Muscle layer of colon (tissue), 2 donors: Measurements from ENCODE around the gene ZNF777.
"Not testable (repeated sequence)": the region's sequence is repeated elsewhere in the genome, so short reads cannot be mapped to it uniquely, and the experiment has no call there.

Experiments used
- H3K27ac ChIP-seq: one replicate; pipeline ENCODE4 v1.7.0; 2013; ENCODE audit warnings: low read depth, mild to moderate bottlenecking, low read length, moderate library complexity
- H3K27me3 ChIP-seq, 2 donors: one replicate each; pipeline ENCODE4 v1.7.0; 2013; ENCODE audit warnings: low read length in 2 of 2, mild to moderate bottlenecking in 2 of 2; ENCODE audit not compliant: insufficient read depth in 2 of 2, control insufficient read depth in 1 of 2
- H3K36me3 ChIP-seq: one replicate; pipeline ENCODE4 v1.7.0; 2013; ENCODE audit warnings: mild to moderate bottlenecking, low read length; ENCODE audit not compliant: insufficient read depth
- H3K4me1 ChIP-seq: one replicate; pipeline ENCODE4 v1.7.0; 2013; ENCODE audit warnings: mild to moderate bottlenecking, low read length; ENCODE audit not compliant: insufficient read depth
- H3K4me3 ChIP-seq, 2 donors: one replicate each; pipeline ENCODE4 v1.7.0; 2013; ENCODE audit warnings: low read length in 2 of 2, low read depth in 1 of 2, mild to moderate bottlenecking in 1 of 2, moderate library complexity in 1 of 2
- H3K9ac ChIP-seq: one replicate; pipeline ENCODE4 v1.7.0; 2013; ENCODE audit warnings: low read length
- H3K9me3 ChIP-seq: one replicate; pipeline ENCODE4 v1.7.0; 2013; ENCODE audit warnings: mild to moderate bottlenecking, low read length
- donor health status: abdominal sarcoma.
- donor health status: Adenocarcinoma of cecum.

Gene ZNF777

GRCh38 chr7:149423449-149424110 is 37.3 kb downstream of the ZNF777 start:
- Histone ChIP-seq H3K9me3 (no peaks in the 10 kb centered on the region), H3K27me3 (no peaks in the 10 kb centered on the region), H3K36me3 (no peaks in the 10 kb centered on the region), H3K4me3 (no peak overlapping the region), H3K27ac (no peak overlapping the region), H3K9ac (no peak overlapping the region), H3K4me1 (no peaks in the 10 kb centered on the region)

- Histone ChIP-seq H3K27ac (no peak overlapping the region), H3K9ac (no peak overlapping the region), H3K27me3 (no peaks in the 10 kb centered on the region)
Measured at GRCh38 chr7:149422914-149423301, 38.0 kb downstream of the ZNF777 start.

DNA sequence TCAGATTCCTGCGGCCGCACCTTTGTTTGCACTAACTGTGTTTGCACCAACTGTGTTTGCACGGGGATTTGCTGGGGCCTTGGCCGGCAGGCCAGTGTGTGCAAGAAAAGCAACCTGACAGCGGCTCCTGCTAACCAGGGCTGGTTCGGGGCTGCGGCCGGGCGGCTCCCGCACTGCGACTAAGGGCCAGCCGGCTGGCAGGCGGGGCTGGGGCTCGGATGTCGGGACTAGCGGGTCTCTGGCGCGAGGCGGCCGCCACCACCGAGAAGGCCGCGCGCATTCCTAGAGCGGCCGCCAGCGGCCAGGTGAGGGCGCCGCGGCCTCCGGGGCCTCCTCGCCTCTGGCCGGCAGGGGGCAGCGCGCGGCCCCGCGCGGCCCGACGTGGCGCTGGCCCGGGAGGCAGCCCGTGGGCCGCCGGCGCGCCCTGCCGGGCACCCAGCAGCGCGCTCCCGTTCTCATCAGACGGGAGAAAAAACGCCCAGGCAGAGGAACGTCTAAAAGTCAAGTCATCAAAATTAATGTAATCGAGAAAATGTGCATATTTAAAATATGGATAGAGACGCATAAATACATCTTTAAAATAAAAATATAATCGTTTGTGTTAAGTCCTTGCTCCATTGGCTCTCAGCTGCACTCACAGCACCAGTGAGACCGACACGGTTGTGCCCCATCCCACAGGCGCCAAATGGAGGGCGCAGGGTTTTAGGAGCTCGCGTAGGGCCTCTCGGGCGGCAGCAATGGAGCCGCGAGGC is 38.5 kb downstream of the ZNF777 start:
- Histone ChIP-seq H3K9ac (no peak overlapping the region), H3K4me3 (peak overlapping the region; percentile 61 to 71), H3K9me3 (no peaks in the 10 kb centered on the region), H3K27ac (no peak overlapping the region), H3K36me3 (no peaks in the 10 kb centered on the region), H3K4me1 (no peaks in the 10 kb centered on the region), H3K27me3 (no peaks in the 10 kb centered on the region)

More at GRCh38 chr7:149422914-149423301, 38.0 kb downstream of the ZNF777 start:
- H3K4me1 ChIP-seq: no peaks in the 10 kb centered on the region
- peak overlapping the region; percentile 35 to 71 for H3K4me3 ChIP-seq
- no peaks in the 10 kb centered on the region for H3K9me3 ChIP-seq
- H3K36me3 ChIP-seq: no peaks in the 10 kb centered on the region

DNA sequence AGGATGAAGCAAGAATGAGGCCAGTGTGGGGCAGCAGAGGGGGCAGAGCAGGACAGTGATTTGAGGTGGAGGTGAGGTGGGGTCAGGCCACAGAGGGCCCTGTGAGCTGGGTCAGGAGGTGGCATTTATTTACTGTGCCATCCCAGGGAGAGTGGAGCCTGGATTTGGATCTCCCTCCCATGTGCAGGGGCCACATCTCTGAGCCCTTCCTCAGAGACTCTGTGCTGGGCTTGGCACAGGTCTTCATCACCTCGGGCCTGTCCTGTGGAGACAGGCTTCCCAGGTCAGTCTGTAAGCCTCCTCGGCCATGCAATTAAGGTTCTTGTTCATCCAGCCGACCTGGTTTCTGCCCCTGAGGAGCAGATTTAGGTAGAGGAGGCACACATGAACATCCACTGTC is 40.9 kb downstream of the ZNF777 start:
- H3K27me3 ChIP-seq: no peaks in the 10 kb centered on the region
- H3K4me1 ChIP-seq: no peaks in the 10 kb centered on the region

GRCh38 chr7:149415391-149416071 is 45.3 kb downstream of the ZNF777 start:
- no peaks in the 10 kb centered on the region for H3K36me3 ChIP-seq
- H3K9ac ChIP-seq: no peak overlapping the region
- peaks cover 0 to 7% of the 10 kb centered on the region in 2 donors for H3K27me3 ChIP-seq
- peak overlapping the region in 1 of 2 donors; percentile 29 for H3K4me3 ChIP-seq
- H3K9me3 ChIP-seq: no peaks in the 10 kb centered on the region
- no peaks in the 10 kb centered on the region for H3K4me1 ChIP-seq
- no peak overlapping the region for H3K27ac ChIP-seq

More for the DNA sequence above, 40.9 kb downstream of the ZNF777 start:
- no peaks in the 10 kb centered on the region for H3K36me3 ChIP-seq
- H3K27ac ChIP-seq: no peak overlapping the region
- H3K4me3 ChIP-seq: no peak overlapping the region
- H3K9me3 ChIP-seq: no peaks in the 10 kb centered on the region
- H3K9ac ChIP-seq: no peak overlapping the region

DNA sequence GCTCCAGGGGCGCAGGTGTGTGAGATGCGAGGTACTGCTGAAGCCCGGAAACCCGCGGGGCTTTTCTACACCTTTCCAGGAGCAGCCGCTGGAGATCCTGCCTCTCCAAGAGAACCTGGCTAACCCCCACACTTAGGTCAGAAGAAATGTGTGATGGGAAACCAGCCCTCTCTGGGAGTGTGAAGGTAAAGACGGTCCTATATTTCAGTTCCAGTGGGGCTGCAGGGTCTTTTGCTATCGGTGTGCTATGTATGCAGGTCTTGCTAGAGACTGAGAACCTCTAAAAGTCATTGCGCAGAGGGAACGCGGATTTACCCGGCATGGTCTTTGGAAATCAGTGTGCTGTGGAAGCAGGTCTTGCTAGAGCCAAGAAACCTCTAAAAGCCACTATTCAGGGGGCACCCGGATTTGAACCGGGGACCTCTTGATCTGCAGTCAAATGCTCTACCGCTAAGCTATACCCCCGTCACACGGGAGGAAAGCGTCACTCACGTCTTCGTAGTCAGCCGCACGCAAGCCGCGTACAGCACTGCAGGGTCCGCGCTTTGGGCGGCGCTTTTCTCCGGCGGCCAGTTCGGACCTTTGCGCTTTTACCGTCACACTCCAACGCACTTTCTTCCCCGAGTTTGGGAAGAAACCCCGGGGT is 46.0 kb downstream of the ZNF777 start:
- peaks cover 0 to 7% of the 10 kb centered on the region in 2 donors for H3K27me3 ChIP-seq
- H3K4me3 ChIP-seq: peak overlapping the region in 1 of 2 donors; percentile 29
- no peaks in the 10 kb centered on the region for H3K9me3 ChIP-seq
- no peak overlapping the region for H3K27ac ChIP-seq
- H3K4me1 ChIP-seq: no peaks in the 10 kb centered on the region
- no peaks in the 10 kb centered on the region for H3K36me3 ChIP-seq
- no peak overlapping the region for H3K9ac ChIP-seq

- Histone ChIP-seq H3K27me3 (peaks cover 0 to 7% of the 10 kb centered on the region in 2 donors), H3K27ac (no peak overlapping the region), H3K4me1 (no peaks in the 10 kb centered on the region), H3K9me3 (no peaks in the 10 kb centered on the region), H3K36me3 (no peaks in the 10 kb centered on the region), H3K9ac (no peak overlapping the region), H3K4me3 (no peak overlapping the region)
Measured at GRCh38 chr7:149414171-149414570, 46.7 kb downstream of the ZNF777 start.

DNA sequence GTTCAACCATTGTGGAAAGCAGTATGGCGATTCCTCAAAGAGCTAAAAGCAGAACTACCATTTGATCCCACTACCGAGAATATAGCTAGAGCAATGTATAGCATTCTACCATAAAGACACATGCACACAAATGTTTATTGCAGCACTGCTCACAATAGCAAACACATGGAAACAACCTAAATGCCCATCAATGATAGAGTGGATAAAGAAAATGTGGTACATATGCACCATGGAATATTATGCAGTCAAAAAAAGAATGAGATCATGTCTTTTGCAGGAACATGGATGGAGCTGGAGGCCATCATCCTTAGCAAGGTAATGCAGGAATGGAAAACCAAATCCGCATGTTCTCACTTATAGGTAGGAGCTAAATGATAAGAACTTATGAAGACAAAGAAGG is 47.8 kb downstream of the ZNF777 start:
- H3K27me3 ChIP-seq, H3K4me3 ChIP-seq, H3K9ac ChIP-seq, H3K4me1 ChIP-seq, H3K9me3 ChIP-seq, H3K36me3 ChIP-seq, H3K27ac ChIP-seq: not testable (repeated sequence)

GRCh38 chr7:149409895-149410294 is 51.0 kb downstream of the ZNF777 start:
- Histone ChIP-seq H3K9me3 (no peaks in the 10 kb centered on the region), H3K36me3 (no peaks in the 10 kb centered on the region), H3K4me1 (no peaks in the 10 kb centered on the region), H3K9ac (no peak overlapping the region), H3K27me3 (peaks cover 0 to 7% of the 10 kb centered on the region in 2 donors), H3K27ac (no peak overlapping the region), H3K4me3 (no peak overlapping the region)

GRCh38 chr7:149404825-149405224 is 56.0 kb downstream of the ZNF777 start:
- H3K36me3 ChIP-seq: no peaks in the 10 kb centered on the region
- no peaks in the 10 kb centered on the region for H3K9me3 ChIP-seq
- H3K9ac ChIP-seq: no peak overlapping the region
- no peaks in the 10 kb centered on the region for H3K4me1 ChIP-seq
- H3K4me3 ChIP-seq: no peak overlapping the region
- no peaks in the 10 kb centered on the region for H3K27me3 ChIP-seq
- no peak overlapping the region for H3K27ac ChIP-seq

DNA sequence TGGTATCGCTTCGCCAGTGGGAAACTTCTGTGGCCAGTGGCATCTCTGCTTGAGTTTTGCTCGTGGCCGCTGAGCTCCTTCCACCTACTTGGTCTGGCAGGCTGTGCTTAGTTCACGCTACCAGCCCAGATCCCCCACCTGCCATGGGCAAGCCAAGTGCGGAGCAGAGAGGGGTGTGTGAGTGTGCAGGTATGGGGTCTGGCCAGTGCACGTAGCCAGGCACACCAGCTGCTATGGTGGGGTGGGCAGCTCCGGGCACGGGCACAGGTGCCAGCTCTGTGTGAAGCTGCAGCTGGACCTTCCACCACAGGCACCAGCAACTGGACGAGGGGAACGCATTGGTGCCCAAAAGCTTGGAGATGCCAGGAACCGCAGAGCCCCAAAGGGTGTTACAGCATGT is 56.5 kb downstream of the ZNF777 start:
- Histone ChIP-seq H3K27me3 (no peaks in the 10 kb centered on the region), H3K9ac (no peak overlapping the region), H3K4me1 (no peaks in the 10 kb centered on the region), H3K27ac (no peak overlapping the region), H3K4me3 (no peak overlapping the region), H3K36me3 (no peaks in the 10 kb centered on the region), H3K9me3 (no peaks in the 10 kb centered on the region)
